Psoas muscle (tissue), 8 donors: Measurements from ENCODE around the gene TRIM54. TPM values are rescaled to one million over a fixed set of nuclear protein-coding genes. Genes with fewer than 3 reads are reported as not detected.

ENCODE experiments used
- ATAC-seq, 4 donors: fragments of 200-7000 bp; cut with Tn5 transposase; one replicate each; pipeline ENCODE4 v1.9.1; 2020; ENCODE audit warnings: moderate library complexity in 3 of 4, mild to moderate bottlenecking in 2 of 4
- DNase-seq, 2 donors: peaks; one replicate each; pipeline ENCODE4 v3.0.0-alpha.2; 2020
- H3K27ac ChIP-seq: fragments of 200-600 bp; one replicate; pipeline ENCODE4 v1.8.0; 2022
- H3K27me3 ChIP-seq, 3 donors: fragments of 200-600 bp in 1 of 3; one replicate each; pipeline versions ENCODE4 v1.6.1 to v1.8.0; 2013 to 2022; ENCODE audit warnings: low read length in 2 of 3, mild to moderate bottlenecking in 2 of 3, moderate library complexity in 1 of 3; ENCODE audit not compliant: insufficient read depth in 3 of 3
- H3K36me3 ChIP-seq, 2 donors: fragments of 200-600 bp in 1 of 2; one replicate each; pipeline versions ENCODE4 v1.6.1 to v1.8.0; 2013 to 2022; ENCODE audit warnings: low read depth in 1 of 2, mild to moderate bottlenecking in 1 of 2, moderate library complexity in 1 of 2; ENCODE audit not compliant: insufficient read depth in 1 of 2
- H3K4me1 ChIP-seq: fragments of 200-600 bp; one replicate; pipeline ENCODE4 v1.8.0; 2022
- H3K4me3 ChIP-seq: fragments of 200-600 bp; one replicate; pipeline ENCODE4 v1.8.0; 2022; ENCODE audit warnings: mild to moderate bottlenecking
- H3K9me3 ChIP-seq: fragments of 200-600 bp; one replicate; pipeline ENCODE4 v1.8.0; 2022
- CTCF ChIP-seq: fragments of 200-600 bp; IDR thresholded peaks from one replicate; pipeline ENCODE4 v1.8.0; 2022; ENCODE audit warnings: antibody characterized with exemption
- WGBS, 3 donors: extraction: QIAGEN DNeasy Blood & Tissue Kit; methylation state at CpG; one replicate each; pipeline versions ENCODE4 v1.1.6 to v1.1.7; 2013; 5-methylcytosine and 5-hydroxymethylcytosine counted together
- intact Hi-C, 2 donors: fragments of 100-400 bp; cut with DNase I; formaldehyde crosslinking; loops; one replicate each; pipeline versions ENCODE4 v1.11.0 to v1.14.2; 2022
- polyA plus RNA-seq, 3 donors: library from polyadenylated mRNA; stranded (reverse); fragments of 200-250 nt; gene quantifications; one replicate each; pipeline ENCODE4 v1.2.3, GENCODE V29; 2013
- total RNA-seq, 4 donors: library from RNA; stranded (reverse); fragmentation: NEBNext Ultra II Directional in 2 of 4; extraction: Animal tissue kit (Norgen Biotek cat#: 25700) in 2 of 4; gene quantifications; one replicate each; pipeline versions ENCODE4 v1.2.1 to v1.2.4, GENCODE V29; 2021 to 2023
- donor health status: healthy with polysubstance abuse.
- donor health status: DM: no; HTN: no; CAD: no; lungs with moderate emphysema.
- donor health status: Bipolar disorder and iron deficiency.
- donor health status: healthy.
- donor health status: DM: yes; HTN: yes; CAD: no.
- donor health status: DM: no; HTN: no; CAD: no.
- donor health status: DM: no; HTN: no; CAD: no.
- donor health status: DM: yes; HTN: yes; CAD: no.

Gene TRIM54
- total and polyA plus RNA-seq, 7 donors, result 136 to 784 (median 387) TPM

DNA sequence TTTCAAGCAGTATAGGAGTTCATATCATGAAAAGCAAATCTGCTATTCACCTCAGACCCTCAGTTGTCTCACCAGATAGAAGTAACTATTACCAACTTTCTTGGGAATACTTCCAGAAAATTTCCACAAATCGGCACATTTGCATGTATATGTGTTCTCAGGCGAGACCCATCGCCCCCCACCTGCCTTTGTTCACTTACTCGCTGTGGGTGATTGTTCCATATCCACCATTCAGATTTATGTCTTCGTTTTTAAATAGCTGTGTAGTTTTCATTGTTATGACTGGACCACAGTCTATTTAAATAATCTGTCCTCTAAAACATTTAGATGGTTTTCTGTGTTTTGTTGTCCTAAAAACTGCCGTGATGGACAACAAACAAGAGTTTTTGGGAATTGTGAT, 3.3 kb downstream of the TRIM54 start:
- WGBS, 3 donors, result 29 to 54% (median 33%) methylated on average over 6 of the region's 6 CpGs
- Histone ChIP-seq H3K36me3 (peaks cover 0 to 32% of the 10 kb centered on the region in 2 donors), H3K27me3 (no peaks in the 10 kb centered on the region), H3K27ac (peak overlapping the region; percentile 93), H3K4me3 (peak overlapping the region; percentile 71), H3K9me3 (no peaks in the 10 kb centered on the region), H3K4me1 (peaks cover 44% of the 10 kb centered on the region)
- TF ChIP-seq CTCF, result no peak
- intact Hi-C loops, result loop anchor here in 1 of 2 donors (10.0 kb wide), 1 partner anchor 191 kb away; no protein-coding TSS in a partner anchor
- ATAC-seq (no peak), DNase-seq (no peak)

GRCh38 chr2:27288610-27289009, 6.4 kb downstream of the TRIM54 start:
- ATAC-seq (no peak), DNase-seq (no peak)
- Histone ChIP-seq H3K4me3 (peak overlapping the region; percentile 71), H3K9me3 (no peaks in the 10 kb centered on the region), H3K36me3 (peaks cover 0 to 32% of the 10 kb centered on the region in 2 donors), H3K27me3 (no peaks in the 10 kb centered on the region), H3K27ac (peak overlapping the region; percentile 93), H3K4me1 (peaks cover 63% of the 10 kb centered on the region)
- WGBS, 3 donors, result 17 to 28% (median 18%) methylated on average over 3 of the region's 3 CpGs
- intact Hi-C loops, result loop anchor here in 1 of 2 donors (10.0 kb wide), 1 partner anchor 194 kb away; no protein-coding TSS in a partner anchor
- no peak for TF ChIP-seq CTCF

GRCh38 chr2:27290549-27290948, 8.3 kb downstream of the TRIM54 start:
- H3K4me3 ChIP-seq, result peak overlapping the region; percentile 71
- peaks cover 0 to 33% of the 10 kb centered on the region in 2 donors for H3K36me3 ChIP-seq
- no peaks in the 10 kb centered on the region for H3K27me3 ChIP-seq
- H3K4me1 ChIP-seq, result peaks cover 80% of the 10 kb centered on the region
- DNase-seq (no peak), ATAC-seq (no peak)
- intact Hi-C loops, result no loop called here
- peak overlapping the region; percentile 93 for H3K27ac ChIP-seq
- H3K9me3 ChIP-seq, result no peaks in the 10 kb centered on the region
- 25 to 53% (median 32%) methylated on average over 5 of the region's 5 CpGs for WGBS, 3 donors
- TF ChIP-seq CTCF, result no peak

- peaks cover 86% of the 10 kb centered on the region for H3K4me1 ChIP-seq
- no peaks in the 10 kb centered on the region for H3K9me3 ChIP-seq
- no peak for TF ChIP-seq CTCF
- intact Hi-C loops, result no loop called here
- H3K36me3 ChIP-seq, result peaks cover 0 to 40% of the 10 kb centered on the region in 2 donors
- peak; percentile 69 to 86 (median 76) for ATAC-seq
- H3K27ac ChIP-seq, result peak overlapping the region; percentile 93
- no peak for DNase-seq
- H3K27me3 ChIP-seq, result no peaks in the 10 kb centered on the region
- peak overlapping the region; percentile 71 for H3K4me3 ChIP-seq
- 14 to 22% (median 18%) methylated on average over 6 of the region's 6 CpGs for WGBS, 3 donors
These were observed 9.6 kb downstream of the TRIM54 start for GRCh38 chr2:27291865-27292264.

DNA sequence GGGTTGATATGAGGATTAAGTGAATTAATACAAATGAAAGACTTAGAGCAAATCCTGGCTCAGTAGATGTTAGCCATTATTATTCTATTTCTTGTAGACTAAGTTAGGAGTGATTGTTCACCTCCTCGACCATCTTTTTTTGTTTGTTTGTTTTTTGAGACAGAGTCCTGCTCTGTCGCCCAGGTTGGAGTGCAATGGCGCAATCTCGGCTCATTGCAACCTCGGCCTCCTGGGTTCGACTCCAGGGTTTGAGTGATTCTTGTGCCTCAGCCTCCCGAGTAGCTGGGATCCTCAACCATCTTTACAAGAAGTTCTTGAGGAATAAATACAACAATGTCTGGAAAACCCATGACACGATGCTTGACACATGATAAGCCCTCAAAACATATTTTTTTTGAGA, 12.7 kb downstream of the TRIM54 start:
- TF ChIP-seq CTCF, result no peak
- DNase-seq, result no peak
- WGBS, 3 donors, result 57 to 73% (median 60%) methylated on average over 8 of the region's 8 CpGs
- intact Hi-C loops, result no loop called here
- Histone ChIP-seq H3K4me1 (peaks cover 77% of the 10 kb centered on the region), H3K27me3 (no peaks in the 10 kb centered on the region), H3K9me3 (no peaks in the 10 kb centered on the region), H3K36me3 (peaks cover 0 to 50% of the 10 kb centered on the region in 2 donors), H3K4me3 (peak overlapping the region; percentile 71), H3K27ac (peak overlapping the region; percentile 93)
- ATAC-seq, result no peak
